Activated CD4-positive, alpha-beta T cell treated with anti-CD3 and anti-CD28 coated beads, Interleukin-2, amount 50 U/mL, for 16 hours (primary cell): ENCODE measurements around the gene TRPV3.
"Not testable (repeated sequence)": the region's sequence is repeated elsewhere in the genome, so short reads cannot be mapped to it uniquely, and the experiment has no call there.

Source experiments
- DNase-seq: peaks from one replicate; pipeline ENCODE4 v3.0.0-alpha.2; 2020

TRPV3 gene

DNA sequence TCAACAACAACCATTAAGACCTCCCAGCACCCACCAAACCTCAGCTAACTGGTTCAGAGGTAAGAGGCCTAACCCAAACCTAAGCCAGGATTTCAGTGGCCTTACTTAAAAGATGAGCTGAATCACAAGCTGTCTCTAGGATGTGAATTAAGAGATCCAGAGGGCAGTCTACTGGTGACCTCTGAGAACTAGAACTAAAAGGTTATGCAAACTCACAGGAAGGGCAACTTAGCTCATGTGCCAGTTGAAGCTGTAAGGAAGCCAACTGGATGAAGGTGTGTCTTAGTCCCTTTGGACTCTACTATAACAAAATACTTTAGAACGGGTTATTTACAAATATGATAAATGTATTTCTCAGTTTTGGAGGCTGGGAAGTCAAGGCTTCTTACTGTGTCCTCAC is 91.3 kb downstream of the TRPV3 start:
- not testable (repeated sequence) for DNase-seq
